ENCODE data around the gene CFAP20.

Gene CFAP20

GRCh38 chr16:58121132-58121531 lies 8.0 kb downstream of the CFAP20 start:
- Histone ChIP-seq H3K9ac (peak overlapping the region in 8 of 11 experiments; percentile 7 to 51 (median 34); a peak in 6 of 22 replicates), H3K36me3 (peaks cover 9 to 27% (median 13%) of the 10 kb centered on the region in 11 experiments), H3K27me3 (no peaks in the 10 kb centered on the region), H3K4me1 (peaks cover 36 to 48% (median 43%) of the 10 kb centered on the region in 10 experiments), H3K9me3 (replicated peaks in 1 of 11) (no peaks in the 10 kb centered on the region), H3K4me3 (0 out of 20 replicates have a peak overlapping the region, but pooled peaks of 1 of the 10 experiments have one; percentile 40), H3K4me2 (peak overlapping the region; percentile 56 to 89 (median 78)), H3K27ac (peak overlapping the region in 7 of 11 experiments; percentile 10 to 76 (median 28); a peak in 9 of 22 replicates), H4K20me1 (peaks cover 45 to 100% (median 98%) of the 10 kb centered on the region in 11 experiments; a peak in 21 of 22 replicates)
- no peak for TF ChIP-seq Cebpa-rat (IDR thresholded peaks at IDR 0.05)

GRCh38 chr16:58120234-58120633 lies 8.9 kb downstream of the CFAP20 start:
- Histone ChIP-seq H3K4me1 (peaks cover 27 to 39% (median 34%) of the 10 kb centered on the region in 10 experiments), H3K27ac (no peak overlapping the region), H3K4me3 (no peak overlapping the region), H4K20me1 (peaks cover 37 to 99% (median 93%) of the 10 kb centered on the region in 11 experiments; a peak in 21 of 22 replicates), H3K36me3 (peaks cover 18 to 36% (median 22%) of the 10 kb centered on the region in 11 experiments), H3K4me2 (peak overlapping the region in 8 of 11 experiments; percentile 3 to 89 (median 75); a peak in 10 of 22 replicates), H3K9ac (no peak overlapping the region), H3K9me3 (replicated peaks in 1 of 11) (no peaks in the 10 kb centered on the region), H3K27me3 (no peaks in the 10 kb centered on the region)
- no peak for TF ChIP-seq Cebpa-rat (IDR thresholded peaks at IDR 0.05)

GRCh38 chr16:58119509-58119845 lies 9.7 kb downstream of the CFAP20 start:
- peaks cover 29 to 94% (median 86%) of the 10 kb centered on the region in 11 experiments; a peak in 21 of 22 replicates for H4K20me1 ChIP-seq
- H3K4me2 ChIP-seq = peak overlapping the region in 1 of 11 experiments; percentile 13; a peak in 1 of 22 replicates
- no peak for TF ChIP-seq Cebpa-rat (IDR thresholded peaks at IDR 0.05)
- no peaks in the 10 kb centered on the region for H3K9me3 ChIP-seq (replicated peaks in 1 of 11)
- H3K9ac ChIP-seq = no peak overlapping the region
- H3K4me3 ChIP-seq = no peak overlapping the region
- H3K4me1 ChIP-seq = peaks cover 24 to 34% (median 30%) of the 10 kb centered on the region in 10 experiments
- H3K36me3 ChIP-seq = peaks cover 26 to 43% (median 28%) of the 10 kb centered on the region in 11 experiments
- H3K27ac ChIP-seq = no peak overlapping the region
- H3K27me3 ChIP-seq = no peaks in the 10 kb centered on the region

GRCh38 chr16:58118801-58119508 lies 10.2 kb downstream of the CFAP20 start:
- no peak overlapping the region for H3K4me3 ChIP-seq
- peaks cover 31 to 48% (median 33%) of the 10 kb centered on the region in 11 experiments for H3K36me3 ChIP-seq
- H4K20me1 ChIP-seq = peaks cover 24 to 90% (median 81%) of the 10 kb centered on the region in 11 experiments; a peak in 21 of 22 replicates
- H3K27me3 ChIP-seq = no peaks in the 10 kb centered on the region
- H3K4me2 ChIP-seq = peak overlapping the region in 1 of 11 experiments; percentile 13; a peak in 1 of 22 replicates
- H3K4me1 ChIP-seq = peaks cover 19 to 28% (median 25%) of the 10 kb centered on the region in 10 experiments
- H3K27ac ChIP-seq = no peak overlapping the region
- no peak for TF ChIP-seq Cebpa-rat (IDR thresholded peaks at IDR 0.05)
- H3K9ac ChIP-seq = no peak overlapping the region
- H3K9me3 ChIP-seq (replicated peaks in 1 of 11) = no peaks in the 10 kb centered on the region

- H3K4me2 ChIP-seq = no peak overlapping the region
- H3K27me3 ChIP-seq = no peaks in the 10 kb centered on the region
- peaks cover 47 to 68% (median 54%) of the 10 kb centered on the region in 11 experiments for H3K36me3 ChIP-seq
These were observed 12.7 kb downstream of the CFAP20 start for GRCh38 chr16:58116529-58116928.

GRCh38 chr16:58116081-58116480 lies 13.1 kb downstream of the CFAP20 start:
- H3K4me3 ChIP-seq = no peak overlapping the region
- no peaks in the 10 kb centered on the region for H3K27me3 ChIP-seq
- H3K9ac ChIP-seq = no peak overlapping the region
- no peak overlapping the region for H3K4me2 ChIP-seq
- H3K4me1 ChIP-seq = peaks cover 14 to 24% (median 19%) of the 10 kb centered on the region in 10 experiments
- H4K20me1 ChIP-seq = peaks cover 10 to 65% (median 53%) of the 10 kb centered on the region in 11 experiments; a peak in 20 of 22 replicates
- H3K36me3 ChIP-seq = peaks cover 47 to 68% (median 54%) of the 10 kb centered on the region in 11 experiments
- TF ChIP-seq Cebpa-rat (IDR thresholded peaks at IDR 0.05) = no peak
- H3K9me3 ChIP-seq (replicated peaks in 1 of 11) = no peaks in the 10 kb centered on the region
- no peak overlapping the region for H3K27ac ChIP-seq

More at GRCh38 chr16:58116529-58116928, 12.7 kb downstream of the CFAP20 start:
- no peak overlapping the region for H3K4me3 ChIP-seq
- no peak overlapping the region for H3K9ac ChIP-seq
- peaks cover 15 to 69% (median 58%) of the 10 kb centered on the region in 11 experiments; a peak in 20 of 22 replicates for H4K20me1 ChIP-seq
- TF ChIP-seq Cebpa-rat (IDR thresholded peaks at IDR 0.05) = no peak
- H3K27ac ChIP-seq = no peak overlapping the region
- peaks cover 14 to 24% (median 19%) of the 10 kb centered on the region in 10 experiments for H3K4me1 ChIP-seq
- H3K9me3 ChIP-seq (replicated peaks in 1 of 11) = no peaks in the 10 kb centered on the region

GRCh38 chr16:58114827-58115825 lies 14.1 kb downstream of the CFAP20 start:
- Histone ChIP-seq H3K9ac (no peak overlapping the region), H3K4me2 (no peak overlapping the region), H3K4me3 (no peak overlapping the region), H3K9me3 (replicated peaks in 1 of 11) (no peaks in the 10 kb centered on the region), H3K27ac (no peak overlapping the region), H3K4me1 (peaks cover 15 to 24% (median 19%) of the 10 kb centered on the region in 10 experiments), H3K27me3 (no peaks in the 10 kb centered on the region), H4K20me1 (peaks cover under 1 to 55% (median 44%) of the 10 kb centered on the region in 11 experiments; a peak in 20 of 22 replicates), H3K36me3 (peaks cover 47 to 68% (median 54%) of the 10 kb centered on the region in 11 experiments)
- no peak for TF ChIP-seq Cebpa-rat (IDR thresholded peaks at IDR 0.05)

- no peak for TF ChIP-seq Cebpa-rat (IDR thresholded peaks at IDR 0.05)
- Histone ChIP-seq H3K4me2 (peak overlapping the region; percentile 22 to 83 (median 63); a peak in 20 of 22 replicates), H3K9me3 (replicated peaks in 1 of 11) (no peaks in the 10 kb centered on the region)
These were observed 17.9 kb downstream of the CFAP20 start for GRCh38 chr16:58111302-58111627.

More at GRCh38 chr16:58111302-58111627, 17.9 kb downstream of the CFAP20 start:
- H3K27me3 ChIP-seq = no peaks in the 10 kb centered on the region
- no peak overlapping the region for H3K9ac ChIP-seq
- no peak overlapping the region for H3K27ac ChIP-seq
- H3K4me1 ChIP-seq = peaks cover 27 to 53% (median 38%) of the 10 kb centered on the region in 10 experiments
- H3K4me3 ChIP-seq = no peak overlapping the region
- H4K20me1 ChIP-seq = peaks cover 0 to 16% (median 5%) of the 10 kb centered on the region in 11 experiments; a peak in 11 of 22 replicates
- peaks cover 39 to 44% (median 43%) of the 10 kb centered on the region in 11 experiments for H3K36me3 ChIP-seq
